ENCODE data around the gene KRT77.

KRT77 gene

DNA sequence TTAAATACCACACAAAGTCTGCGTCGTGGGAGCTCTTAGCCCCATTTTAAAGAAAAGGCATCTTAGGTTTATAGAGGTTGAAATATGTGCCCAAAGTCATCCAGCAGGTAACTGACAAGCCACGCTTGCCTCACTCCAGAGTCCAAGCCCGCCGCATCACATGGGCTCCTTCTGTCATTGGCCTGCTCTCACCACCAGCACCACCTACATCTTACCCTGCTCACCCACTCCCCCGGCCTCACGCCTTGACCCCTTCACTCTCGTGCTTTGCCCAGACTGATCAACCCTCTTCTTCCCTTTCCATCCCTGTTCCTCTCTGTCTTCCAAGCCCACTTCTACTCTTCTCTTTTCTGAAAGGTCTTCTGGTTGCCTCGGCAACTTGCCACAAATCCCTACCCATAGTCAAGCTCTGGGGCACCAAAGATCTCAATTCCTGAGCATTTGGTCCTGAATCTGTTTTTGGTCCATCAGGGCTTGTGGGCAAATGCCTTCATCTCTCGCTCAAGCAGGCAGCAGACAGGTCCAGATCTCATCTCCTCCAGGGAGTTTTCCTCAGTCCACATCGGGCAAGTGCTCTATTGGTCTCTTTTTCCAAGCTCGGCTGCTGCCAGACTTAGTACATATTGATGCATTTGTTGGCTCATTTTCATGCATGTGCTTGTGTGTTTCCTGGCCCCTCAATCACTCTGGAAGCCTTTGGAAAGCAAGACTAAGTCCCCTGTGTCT, 19.6 kb downstream of the KRT77 start:
- Histone ChIP-seq H3K4me1 (ENCODE audit: insufficient read depth, low read length) (no peaks in the 10 kb centered on the region), H3K9ac (ENCODE audit: low read length) (no peak overlapping the region), H3K9me3 (ENCODE audit: low read length) (no peaks in the 10 kb centered on the region), H3K36me3 (ENCODE audit: insufficient read depth, low read length) (no peaks in the 10 kb centered on the region), H3K27ac (ENCODE audit: low read depth, low read length) (no peak overlapping the region), H3K4me3 (ENCODE audit: low read depth in 1 of 2, low read length in 2 of 2) (no peak overlapping the region), H3K27me3 (ENCODE audit: control insufficient read depth in 1 of 2, insufficient read depth in 2 of 2, low read length in 2 of 2) (peaks cover 10 to 21% of the 10 kb centered on the region in 2 donors)

DNA sequence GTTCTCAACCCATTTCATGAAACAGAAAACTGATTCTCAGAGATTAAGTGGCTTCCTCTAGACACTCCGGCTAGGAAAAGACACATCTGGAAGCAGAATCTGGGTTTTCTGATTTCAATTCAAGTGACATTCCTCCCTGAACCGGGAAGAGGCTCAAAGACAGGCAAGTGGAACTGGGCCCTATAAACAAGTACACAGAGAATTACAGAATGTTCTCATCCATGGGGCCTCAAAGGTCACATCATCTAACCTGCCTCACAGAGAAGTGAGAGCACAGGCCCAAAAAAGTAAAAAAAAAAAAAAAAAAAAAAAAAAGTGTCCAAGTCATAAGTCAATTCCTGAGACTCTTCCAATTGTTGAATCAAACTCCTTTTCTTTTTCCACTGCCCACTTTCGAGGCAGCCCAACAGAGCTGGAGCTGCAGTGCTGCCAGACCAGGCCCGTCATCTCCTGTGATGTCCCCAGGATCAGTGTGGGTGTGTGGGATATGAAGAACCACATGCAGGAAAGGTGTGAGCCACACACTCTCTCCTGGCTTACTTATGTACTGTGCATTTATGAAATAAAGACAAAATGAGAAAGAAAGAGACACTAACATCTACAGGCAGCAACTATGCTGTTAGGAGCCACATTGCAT, 20.3 kb downstream of the KRT77 start:
- H3K9ac ChIP-seq (ENCODE audit: low read length) = no peak overlapping the region
- no peak overlapping the region for H3K27ac ChIP-seq (ENCODE audit: low read depth, low read length)
- no peaks in the 10 kb centered on the region for H3K4me1 ChIP-seq (ENCODE audit: insufficient read depth, low read length)
- H3K4me3 ChIP-seq (ENCODE audit: low read depth in 1 of 2, low read length in 2 of 2) = no peak overlapping the region
- H3K27me3 ChIP-seq (ENCODE audit: control insufficient read depth in 1 of 2, insufficient read depth in 2 of 2, low read length in 2 of 2) = peaks cover 5 to 14% of the 10 kb centered on the region in 2 donors
- no peaks in the 10 kb centered on the region for H3K9me3 ChIP-seq (ENCODE audit: low read length)
- H3K36me3 ChIP-seq (ENCODE audit: insufficient read depth, low read length) = no peaks in the 10 kb centered on the region

DNA sequence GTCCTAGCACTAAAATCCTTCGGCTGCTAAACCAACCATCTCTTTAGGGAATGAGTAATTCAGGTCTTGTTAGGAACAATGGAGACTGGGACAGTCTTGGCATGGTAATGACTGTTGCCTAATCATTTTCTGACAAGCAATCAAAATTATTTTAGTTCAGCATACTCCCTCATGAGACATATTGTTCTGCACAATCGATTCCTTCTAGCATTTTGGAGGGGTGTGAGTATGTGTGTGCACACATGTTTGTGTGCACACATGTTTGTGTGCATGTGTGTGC, 21.0 kb downstream of the KRT77 start:
- Histone ChIP-seq H3K36me3 (ENCODE audit: insufficient read depth, low read length) (no peaks in the 10 kb centered on the region), H3K9me3 (ENCODE audit: low read length) (no peaks in the 10 kb centered on the region), H3K27me3 (ENCODE audit: control insufficient read depth in 1 of 2, insufficient read depth in 2 of 2, low read length in 2 of 2) (peaks cover 0 to 11% of the 10 kb centered on the region in 2 donors), H3K27ac (ENCODE audit: low read depth, low read length) (no peak overlapping the region), H3K9ac (ENCODE audit: low read length) (no peak overlapping the region), H3K4me3 (ENCODE audit: low read depth in 1 of 2, low read length in 2 of 2) (no peak overlapping the region), H3K4me1 (ENCODE audit: insufficient read depth, low read length) (no peaks in the 10 kb centered on the region)

DNA sequence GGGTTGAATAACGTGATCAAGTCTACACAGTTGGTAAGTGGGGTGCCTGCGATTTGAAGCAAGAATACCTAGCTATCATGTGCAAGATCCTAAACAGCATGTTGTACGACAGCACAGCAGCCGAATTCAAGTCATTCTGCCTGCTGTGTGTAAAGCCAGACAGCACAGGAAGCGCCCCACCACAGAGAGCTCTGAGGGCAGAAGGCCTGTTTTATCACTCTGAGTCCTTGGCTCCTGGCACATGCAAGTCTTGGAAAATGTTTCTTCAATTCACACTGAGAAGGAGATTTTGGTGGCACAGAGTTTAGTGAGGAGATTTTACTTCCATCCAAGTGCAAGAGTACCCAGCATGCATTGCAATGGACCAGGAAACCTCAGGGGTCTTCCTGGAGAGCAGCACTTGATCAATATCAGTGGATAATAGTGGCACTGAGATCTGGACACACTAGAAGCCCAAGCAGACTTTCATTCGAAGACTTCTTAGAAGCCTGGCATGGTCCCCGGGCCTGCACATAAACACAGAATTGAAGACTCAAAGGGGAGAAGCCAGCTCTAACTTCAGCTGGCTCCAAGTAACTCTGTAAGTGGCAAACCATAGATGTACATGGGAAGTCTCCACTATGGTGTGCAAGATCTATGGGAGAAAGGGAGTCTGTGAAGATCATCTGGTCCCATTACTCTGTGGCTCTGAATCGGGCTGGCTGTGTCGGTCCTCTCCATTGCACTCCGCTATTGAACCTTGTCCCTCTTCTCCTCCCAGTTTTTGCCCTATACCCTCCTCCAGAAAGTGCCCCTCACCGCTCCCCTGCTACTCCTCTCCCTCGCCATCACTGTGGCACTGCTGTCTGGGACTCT, 21.6 kb downstream of the KRT77 start:
- Histone ChIP-seq H3K4me1 (ENCODE audit: insufficient read depth, low read length) (no peaks in the 10 kb centered on the region), H3K9me3 (ENCODE audit: low read length) (no peaks in the 10 kb centered on the region), H3K9ac (ENCODE audit: low read length) (no peak overlapping the region), H3K4me3 (ENCODE audit: low read depth in 1 of 2, low read length in 2 of 2) (no peak overlapping the region), H3K27me3 (ENCODE audit: control insufficient read depth in 1 of 2, insufficient read depth in 2 of 2, low read length in 2 of 2) (peaks cover 0 to 11% of the 10 kb centered on the region in 2 donors), H3K36me3 (ENCODE audit: insufficient read depth, low read length) (no peaks in the 10 kb centered on the region), H3K27ac (ENCODE audit: low read depth, low read length) (no peak overlapping the region)

DNA sequence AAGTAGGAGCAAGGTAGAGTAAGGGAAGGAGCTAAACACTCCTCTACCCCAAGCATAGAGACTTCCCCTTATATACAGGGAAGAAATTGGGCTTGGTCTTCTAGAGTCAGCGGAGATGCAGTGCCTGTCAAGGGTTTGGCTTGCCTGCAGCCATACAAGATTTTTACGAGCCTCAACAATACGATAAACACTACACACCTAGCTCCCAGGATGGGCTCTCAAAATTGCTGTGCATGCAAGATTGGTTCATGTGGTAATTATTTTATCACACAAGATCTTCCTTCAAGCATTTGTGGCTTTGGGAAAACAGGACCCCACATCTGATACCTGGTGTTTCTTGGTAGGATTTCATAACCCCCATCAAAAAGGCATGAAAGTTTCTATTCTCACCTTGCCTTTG, 23.0 kb downstream of the KRT77 start, which contains the start of gene KRT1:
Gene KRT1 (minus strand): TSS at position 45 of the 400 bp plus-strand sequence. CDS start 59 bp downstream, outside the sequence.
- no peak within 1 kb of the TSS for H3K4me3 ChIP-seq (ENCODE audit: low read depth in 1 of 2, low read length in 2 of 2)
- no peak within 1 kb of the TSS for H3K9ac ChIP-seq (ENCODE audit: low read length)
- no peaks in the 10 kb centered on the region for H3K4me1 ChIP-seq (ENCODE audit: insufficient read depth, low read length)
- peaks cover 0 to 7% of the 10 kb centered on the region in 2 donors for H3K27me3 ChIP-seq (ENCODE audit: control insufficient read depth in 1 of 2, insufficient read depth in 2 of 2, low read length in 2 of 2)
- H3K27ac ChIP-seq (ENCODE audit: low read depth, low read length) = no peak within 1 kb of the TSS
- H3K9me3 ChIP-seq (ENCODE audit: low read length) = no peaks in the 10 kb centered on the region
- H3K36me3 ChIP-seq (ENCODE audit: insufficient read depth, low read length) = no peaks in the 10 kb centered on the region

DNA sequence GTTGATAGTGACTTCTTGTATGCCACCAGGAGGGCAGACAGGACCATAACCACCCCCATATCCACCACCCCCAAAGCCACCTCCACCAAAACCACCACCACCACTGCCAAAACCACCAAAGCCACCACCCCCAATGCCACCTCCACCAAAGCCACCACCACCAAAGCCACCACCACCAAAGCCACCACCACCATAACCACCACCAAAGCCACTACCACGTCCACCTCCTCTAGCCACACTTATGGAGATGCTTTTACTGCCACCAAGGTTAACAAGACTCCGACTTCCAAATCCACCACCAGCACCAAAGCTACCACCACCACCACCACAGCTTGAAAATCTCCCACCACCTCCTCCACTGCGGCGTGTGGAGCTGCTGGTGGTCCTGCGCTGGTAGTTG, 23.4 kb downstream of the KRT77 start:
- H3K4me1 ChIP-seq (ENCODE audit: insufficient read depth, low read length) = no peaks in the 10 kb centered on the region
- peaks cover 0 to 6% of the 10 kb centered on the region in 2 donors for H3K27me3 ChIP-seq (ENCODE audit: control insufficient read depth in 1 of 2, insufficient read depth in 2 of 2, low read length in 2 of 2)
- no peak overlapping the region for H3K4me3 ChIP-seq (ENCODE audit: low read depth in 1 of 2, low read length in 2 of 2)

DNA sequence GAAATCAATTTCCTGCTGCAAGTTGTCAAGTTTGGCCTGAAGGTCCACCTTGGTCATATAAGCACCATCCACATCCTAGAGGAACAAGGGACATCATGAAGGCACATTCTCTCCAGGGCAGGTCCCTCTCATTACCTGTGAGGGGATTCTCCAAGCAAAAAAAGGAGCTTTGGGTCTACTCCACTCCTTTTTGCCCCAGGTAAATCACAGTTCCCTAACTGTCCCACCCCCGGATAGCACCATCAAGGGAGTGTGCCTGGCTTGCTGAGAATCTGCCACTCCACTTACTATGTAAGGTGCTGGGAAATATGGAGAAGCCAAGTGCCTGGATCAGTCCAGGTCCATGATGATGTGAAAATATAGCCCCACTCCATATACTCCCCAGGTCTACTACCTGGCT, 25.7 kb downstream of the KRT77 start:
- Histone ChIP-seq H3K27ac (ENCODE audit: low read depth, low read length) (no peak overlapping the region), H3K9me3 (ENCODE audit: low read length) (no peaks in the 10 kb centered on the region)

More for the DNA sequence above, 23.4 kb downstream of the KRT77 start:
- Histone ChIP-seq H3K9ac (ENCODE audit: low read length) (no peak overlapping the region), H3K9me3 (ENCODE audit: low read length) (no peaks in the 10 kb centered on the region), H3K27ac (ENCODE audit: low read depth, low read length) (no peak overlapping the region), H3K36me3 (ENCODE audit: insufficient read depth, low read length) (no peaks in the 10 kb centered on the region)

DNA sequence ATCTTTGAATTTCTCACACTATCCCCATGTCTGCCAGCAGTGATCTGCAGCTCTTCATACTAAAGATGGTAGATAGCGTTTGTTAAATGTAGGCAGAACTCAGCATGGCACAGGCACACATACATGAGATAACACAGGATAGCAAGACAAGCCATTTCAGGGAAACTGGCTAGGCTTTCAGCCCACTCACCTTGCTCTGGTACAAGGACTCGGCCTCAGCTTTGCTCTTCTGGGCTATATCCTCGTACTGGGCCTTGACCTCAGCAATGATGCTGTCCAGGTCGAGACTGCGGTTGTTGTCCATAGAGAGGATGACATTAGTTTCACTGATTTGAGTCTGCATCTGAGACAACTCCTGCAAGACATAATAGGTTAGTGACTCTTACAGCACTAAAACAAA, 26.2 kb downstream of the KRT77 start:
- H3K4me1 ChIP-seq (ENCODE audit: insufficient read depth, low read length) = no peaks in the 10 kb centered on the region
- H3K9ac ChIP-seq (ENCODE audit: low read length) = no peak overlapping the region
- peaks cover 0 to 6% of the 10 kb centered on the region in 2 donors for H3K27me3 ChIP-seq (ENCODE audit: control insufficient read depth in 1 of 2, insufficient read depth in 2 of 2, low read length in 2 of 2)
- no peaks in the 10 kb centered on the region for H3K36me3 ChIP-seq (ENCODE audit: insufficient read depth, low read length)
- H3K9me3 ChIP-seq (ENCODE audit: low read length) = no peaks in the 10 kb centered on the region
- no peak overlapping the region for H3K27ac ChIP-seq (ENCODE audit: low read depth, low read length)
- H3K4me3 ChIP-seq (ENCODE audit: low read depth in 1 of 2, low read length in 2 of 2) = no peak overlapping the region

More for the DNA sequence above, 25.7 kb downstream of the KRT77 start:
- H3K27me3 ChIP-seq (ENCODE audit: control insufficient read depth in 1 of 2, insufficient read depth in 2 of 2, low read length in 2 of 2) = peaks cover 0 to 6% of the 10 kb centered on the region in 2 donors
- no peak overlapping the region for H3K4me3 ChIP-seq (ENCODE audit: low read depth in 1 of 2, low read length in 2 of 2)
- no peaks in the 10 kb centered on the region for H3K36me3 ChIP-seq (ENCODE audit: insufficient read depth, low read length)
- no peaks in the 10 kb centered on the region for H3K4me1 ChIP-seq (ENCODE audit: insufficient read depth, low read length)
- no peak overlapping the region for H3K9ac ChIP-seq (ENCODE audit: low read length)

DNA sequence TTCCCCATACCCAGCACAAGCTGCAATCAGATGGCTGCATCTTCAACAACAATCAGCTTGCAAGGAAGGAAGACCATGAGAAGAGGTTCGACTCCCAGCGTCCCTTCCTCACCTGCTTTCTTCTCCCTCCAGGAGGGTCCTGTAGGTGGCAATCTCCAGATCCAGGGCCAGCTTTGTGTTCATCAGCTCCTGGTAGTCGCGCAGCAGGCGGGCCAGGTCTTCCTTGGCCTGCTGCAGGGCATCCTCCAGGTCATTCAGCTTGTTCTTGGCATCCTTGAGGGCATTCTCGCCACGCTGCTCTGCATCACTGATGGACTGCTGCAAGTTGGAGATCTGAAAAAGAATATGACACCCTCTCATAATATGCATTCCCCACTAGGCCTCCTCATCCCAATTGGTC, 27.2 kb downstream of the KRT77 start:
- peaks cover 0 to 6% of the 10 kb centered on the region in 2 donors for H3K27me3 ChIP-seq (ENCODE audit: control insufficient read depth in 1 of 2, insufficient read depth in 2 of 2, low read length in 2 of 2)
- no peak overlapping the region for H3K27ac ChIP-seq (ENCODE audit: low read depth, low read length)
- H3K9me3 ChIP-seq (ENCODE audit: low read length) = no peaks in the 10 kb centered on the region

DNA sequence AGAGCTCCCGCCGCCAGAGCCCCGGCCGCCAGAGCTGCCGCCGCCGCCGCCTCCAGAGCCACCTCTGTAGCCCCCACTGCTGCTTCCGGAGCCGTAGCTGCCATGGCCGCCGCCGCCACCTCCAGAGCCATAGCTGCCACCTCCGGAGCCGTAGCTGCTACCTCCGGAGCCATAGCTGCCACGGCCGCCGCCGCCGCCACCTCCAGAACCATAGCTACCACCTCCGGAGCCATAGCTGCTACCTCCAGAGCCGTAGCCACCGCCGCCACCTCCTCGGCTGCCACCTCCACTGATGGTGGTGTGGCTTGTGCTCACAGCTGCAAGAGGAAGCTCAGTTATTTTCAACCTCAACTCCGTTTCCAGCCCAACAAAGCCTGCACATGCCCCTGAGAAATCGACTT, 28.0 kb downstream of the KRT77 start:
- H3K4me1 ChIP-seq (ENCODE audit: insufficient read depth, low read length) = no peaks in the 10 kb centered on the region
- H3K9me3 ChIP-seq (ENCODE audit: low read length) = no peaks in the 10 kb centered on the region
- H3K4me3 ChIP-seq (ENCODE audit: low read depth in 1 of 2, low read length in 2 of 2) = no peak overlapping the region
- H3K36me3 ChIP-seq (ENCODE audit: insufficient read depth, low read length) = no peaks in the 10 kb centered on the region
- H3K9ac ChIP-seq (ENCODE audit: low read length) = no peak overlapping the region
- H3K27ac ChIP-seq (ENCODE audit: low read depth, low read length) = no peak overlapping the region
- peaks cover 0 to 4% of the 10 kb centered on the region in 2 donors for H3K27me3 ChIP-seq (ENCODE audit: control insufficient read depth in 1 of 2, insufficient read depth in 2 of 2, low read length in 2 of 2)

More for the DNA sequence above, 27.2 kb downstream of the KRT77 start:
- no peak overlapping the region for H3K4me3 ChIP-seq (ENCODE audit: low read depth in 1 of 2, low read length in 2 of 2)
- no peaks in the 10 kb centered on the region for H3K4me1 ChIP-seq (ENCODE audit: insufficient read depth, low read length)
- H3K36me3 ChIP-seq (ENCODE audit: insufficient read depth, low read length) = no peaks in the 10 kb centered on the region
- no peak overlapping the region for H3K9ac ChIP-seq (ENCODE audit: low read length)

DNA sequence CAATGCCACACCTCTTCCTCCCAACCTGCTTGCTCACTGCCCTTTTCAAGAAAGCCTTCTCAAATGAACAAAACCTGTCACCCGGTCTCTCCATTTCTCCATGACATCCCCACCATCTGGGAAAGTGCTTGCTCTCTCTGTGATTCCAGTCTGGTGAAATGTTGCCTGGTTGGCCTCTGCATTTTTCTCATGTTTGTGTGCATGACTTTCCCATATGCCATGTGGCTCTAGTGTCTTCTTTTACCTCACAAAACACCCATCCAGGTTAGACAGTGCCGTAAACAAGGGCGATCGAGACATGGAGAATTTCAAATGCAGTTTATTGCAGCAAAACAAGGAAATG, 28.9 kb downstream of the KRT77 start:
- Histone ChIP-seq H3K9ac (ENCODE audit: low read length) (no peak overlapping the region), H3K36me3 (ENCODE audit: insufficient read depth, low read length) (no peaks in the 10 kb centered on the region), H3K9me3 (ENCODE audit: low read length) (no peaks in the 10 kb centered on the region), H3K27me3 (ENCODE audit: control insufficient read depth in 1 of 2, insufficient read depth in 2 of 2, low read length in 2 of 2) (no peaks in the 10 kb centered on the region), H3K4me3 (ENCODE audit: low read depth in 1 of 2, low read length in 2 of 2) (no peak overlapping the region), H3K27ac (ENCODE audit: low read depth, low read length) (no peak overlapping the region), H3K4me1 (ENCODE audit: insufficient read depth, low read length) (no peaks in the 10 kb centered on the region)

All from muscle layer of colon (tissue), 2 donors.